HepG2 (cell line): ENCODE results near the gene SFT2D2. TPM values are rescaled to one million over a fixed set of nuclear protein-coding genes. Genes with fewer than 3 reads are reported as not detected.
A peak's percentile ranks its signal among the peaks of the same experiment; 100 is the strongest.

ENCODE experiments used
- ARNT2 ChIP-seq: sonication (generic); formaldehyde crosslinking; IDR thresholded peaks from 2 replicates; pipeline ENCODE4 v1.8.0; 2022; ENCODE audit warnings: mild to moderate bottlenecking, low read depth, missing genetic modification reagents, moderate library complexity
- ATRX ChIP-seq: sonication (generic); formaldehyde crosslinking; IDR thresholded peaks from 2 replicates; pipeline ENCODE4 v1.4.0; 2020; ENCODE audit warnings: missing genetic modification reagents, borderline replicate concordance
- CEBPB ChIP-seq: IDR thresholded peaks from 2 replicates; pipeline ENCODE4 v1.6.1; 2011; ENCODE audit warnings: low read depth, low read length, improper control_type of control experiment, borderline replicate concordance
- HNF4G ChIP-seq, 2 experiments: sonication (generic) in 1 of 2; formaldehyde crosslinking in 1 of 2; IDR thresholded peaks; 2 replicates each; pipeline versions ENCODE4 v1.4.0 to v1.6.1; 2011 to 2020; ENCODE audit warnings: borderline replicate concordance in 2 of 2, low read depth in 2 of 2, mild to moderate bottlenecking in 2 of 2, low read length in 1 of 2, missing genetic modification reagents in 1 of 2, moderate library complexity in 1 of 2
- ISX ChIP-seq: sonication (generic); formaldehyde crosslinking; conservative IDR thresholded peaks from 2 replicates; pipeline ENCODE4 v1.5.0; 2020; ENCODE audit warnings: missing genetic modification reagents
- TBX2 ChIP-seq: sonication (generic); formaldehyde crosslinking; IDR thresholded peaks from 2 replicates; pipeline ENCODE4 v1.5.0; 2020; ENCODE audit warnings: missing genetic modification reagents, mild to moderate bottlenecking, borderline replicate concordance
- THAP11 ChIP-seq: IDR thresholded peaks from 2 replicates; pipeline ENCODE4 v1.6.1; 2016; ENCODE audit warnings: missing biosample characterization, missing genetic modification reagents
- TRIM22 ChIP-seq: fragments of 450-650 bp; IDR thresholded peaks from 2 replicates; pipeline ENCODE4 v1.6.1; 2017
- ZBTB10 ChIP-seq: sonication (generic); formaldehyde crosslinking; IDR thresholded peaks from 2 replicates; pipeline ENCODE4 v1.4.0; 2020; ENCODE audit warnings: missing genetic modification reagents, borderline replicate concordance
- ZFP36L1 ChIP-seq: sonication (generic); formaldehyde crosslinking; IDR thresholded peaks from 2 replicates; pipeline ENCODE4 v1.8.0; 2022; ENCODE audit warnings: mild to moderate bottlenecking, missing genetic modification reagents, moderate library complexity
- ZMAT3 ChIP-seq: sonication (generic); formaldehyde crosslinking; conservative IDR thresholded peaks from 2 replicates; pipeline ENCODE4 v1.7.0; 2021; ENCODE audit warnings: missing genetic modification reagents
- ZNF20 ChIP-seq: sonication (generic); formaldehyde crosslinking; IDR thresholded peaks from 2 replicates; pipeline ENCODE4 v1.4.0; 2020; ENCODE audit warnings: mild to moderate bottlenecking, moderate library complexity, missing genetic modification reagents
- ZNF468 ChIP-seq: sonication (generic); formaldehyde crosslinking; IDR thresholded peaks from 2 replicates; pipeline ENCODE4 v1.8.0; 2022; ENCODE audit warnings: mild to moderate bottlenecking, moderate library complexity, missing genetic modification reagents
- ZNF572 ChIP-seq: sonication (generic); formaldehyde crosslinking; IDR thresholded peaks from 2 replicates; pipeline ENCODE4 v1.5.1; 2020; ENCODE audit warnings: mild to moderate bottlenecking, missing genetic modification reagents
- ZNF879 ChIP-seq: sonication (generic); formaldehyde crosslinking; IDR thresholded peaks from 2 replicates; pipeline ENCODE4 v1.8.1; 2023; ENCODE audit warnings: missing genetic modification reagents
- polyA plus RNA-seq, 8 experiments: library from polyadenylated mRNA; depleted of rRNA in 3 of 8; stranded (reverse) in 7 of 8; unstranded in 1 of 8; fragments of >200 nt; fragmentation: Illumina TruSeq in 4 of 8; extraction: Trizol in 4 of 8; gene quantifications; 2 replicates each; pipeline versions ENCODE4 v1.2.1 to v1.2.3, GENCODE V29; 2011 to 2016; ENCODE audit warnings: low read depth in 4 of 8, missing spikeins in 1 of 8, mixed read lengths in 1 of 8; ENCODE audit not compliant: insufficient read depth in 1 of 8
- total RNA-seq, 5 experiments: library from RNA; depleted of rRNA; stranded (reverse); fragments of >200 nt; fragmentation: Illumina TruSeq; extraction: Trizol; gene quantifications; 2 replicates each; pipeline ENCODE4 v1.2.3, GENCODE V29; 2016; ENCODE audit warnings: low read depth in 1 of 5
- TF ChIP-seq, protein P1 (sequence below): IDR thresholded peaks from 2 replicates; pipeline ENCODE4 v1.6.1; 2018; ENCODE audit warnings: missing genetic modification reagents
- TF ChIP-seq, protein P2 (sequence below): sonication (generic); formaldehyde crosslinking; IDR thresholded peaks from 2 replicates; pipeline ENCODE4 v1.4.0; 2020; ENCODE audit warnings: missing genetic modification reagents, mild to moderate bottlenecking, borderline replicate concordance

SFT2D2 gene
- total and polyA plus RNA-seq, 2 of the 13 experiments (the other 11 are each of a cell fraction or from before 2014, with no cell fraction given), result 10.0 to 28.8 TPM

DNA sequence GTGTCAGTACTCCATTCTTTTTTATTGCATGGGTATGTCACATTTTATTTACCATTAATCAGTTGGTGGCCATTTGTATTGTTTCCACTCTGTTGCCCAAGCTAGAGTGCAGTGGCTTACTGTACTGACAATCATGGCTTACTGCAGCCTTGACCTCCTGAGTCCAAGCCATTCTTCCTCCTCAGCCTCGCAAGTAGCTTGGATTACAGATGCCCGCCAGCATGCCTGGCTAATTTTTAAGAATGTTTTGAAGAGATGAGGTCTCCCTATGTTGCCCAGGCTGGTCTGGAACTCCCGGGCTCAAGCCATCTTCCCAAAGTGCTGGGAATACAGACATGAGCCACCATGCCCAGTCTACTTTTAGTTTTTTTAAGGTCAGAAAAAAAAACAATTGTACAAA lies 813 bp upstream of the SFT2D2 start (continued):
- no peak for TF ChIP-seq ARNT2 (CRISPR knock-in tag)
- TF ChIP-seq, protein P1, sequence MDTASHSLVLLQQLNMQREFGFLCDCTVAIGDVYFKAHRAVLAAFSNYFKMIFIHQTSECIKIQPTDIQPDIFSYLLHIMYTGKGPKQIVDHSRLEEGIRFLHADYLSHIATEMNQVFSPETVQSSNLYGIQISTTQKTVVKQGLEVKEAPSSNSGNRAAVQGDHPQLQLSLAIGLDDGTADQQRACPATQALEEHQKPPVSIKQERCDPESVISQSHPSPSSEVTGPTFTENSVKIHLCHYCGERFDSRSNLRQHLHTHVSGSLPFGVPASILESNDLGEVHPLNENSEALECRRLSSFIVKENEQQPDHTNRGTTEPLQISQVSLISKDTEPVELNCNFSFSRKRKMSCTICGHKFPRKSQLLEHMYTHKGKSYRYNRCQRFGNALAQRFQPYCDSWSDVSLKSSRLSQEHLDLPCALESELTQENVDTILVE (CRISPR knock-in tag), result no peak
- no peak for TF ChIP-seq ZNF468 (CRISPR knock-in tag)
- no peak for TF ChIP-seq THAP11 (CRISPR knock-in tag)
- TF ChIP-seq TBX2 (CRISPR knock-in tag), result no peak
- TF ChIP-seq ZNF879 (CRISPR knock-in tag), result 0 out of 2 replicates have a peak, but pooled peaks have one; percentile 5
- no peak for TF ChIP-seq ATRX (CRISPR knock-in tag)
- TF ChIP-seq ZBTB10 (CRISPR knock-in tag), result no peak
- TF ChIP-seq ZNF572 (CRISPR knock-in tag), result no peak
- TF ChIP-seq, protein P2, sequence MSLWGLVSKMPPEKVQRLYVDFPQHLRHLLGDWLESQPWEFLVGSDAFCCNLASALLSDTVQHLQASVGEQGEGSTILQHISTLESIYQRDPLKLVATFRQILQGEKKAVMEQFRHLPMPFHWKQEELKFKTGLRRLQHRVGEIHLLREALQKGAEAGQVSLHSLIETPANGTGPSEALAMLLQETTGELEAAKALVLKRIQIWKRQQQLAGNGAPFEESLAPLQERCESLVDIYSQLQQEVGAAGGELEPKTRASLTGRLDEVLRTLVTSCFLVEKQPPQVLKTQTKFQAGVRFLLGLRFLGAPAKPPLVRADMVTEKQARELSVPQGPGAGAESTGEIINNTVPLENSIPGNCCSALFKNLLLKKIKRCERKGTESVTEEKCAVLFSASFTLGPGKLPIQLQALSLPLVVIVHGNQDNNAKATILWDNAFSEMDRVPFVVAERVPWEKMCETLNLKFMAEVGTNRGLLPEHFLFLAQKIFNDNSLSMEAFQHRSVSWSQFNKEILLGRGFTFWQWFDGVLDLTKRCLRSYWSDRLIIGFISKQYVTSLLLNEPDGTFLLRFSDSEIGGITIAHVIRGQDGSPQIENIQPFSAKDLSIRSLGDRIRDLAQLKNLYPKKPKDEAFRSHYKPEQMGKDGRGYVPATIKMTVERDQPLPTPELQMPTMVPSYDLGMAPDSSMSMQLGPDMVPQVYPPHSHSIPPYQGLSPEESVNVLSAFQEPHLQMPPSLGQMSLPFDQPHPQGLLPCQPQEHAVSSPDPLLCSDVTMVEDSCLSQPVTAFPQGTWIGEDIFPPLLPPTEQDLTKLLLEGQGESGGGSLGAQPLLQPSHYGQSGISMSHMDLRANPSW, result 0 out of 2 replicates have a peak, but pooled peaks have one; percentile 22
- TF ChIP-seq ZNF20, result no peak
- TF ChIP-seq HNF4G (IDR thresholded peaks at IDR 0.05; ENCODE audit: borderline replicate concordance, low read depth, low read length), result no peak
- TF ChIP-seq HNF4G (CRISPR knock-in tag; IDR thresholded peaks at IDR 0.05; ENCODE audit: borderline replicate concordance, low read depth), result no peak
- TF ChIP-seq ISX (CRISPR knock-in tag), result no peak
- 0 out of 2 replicates have a peak, but pooled peaks have one; percentile 3 for TF ChIP-seq ZFP36L1
- TF ChIP-seq TRIM22, result no peak
- no peak for TF ChIP-seq CEBPB
- TF ChIP-seq ZMAT3, result no peak
